H9 (cell line): ENCODE results near the gene EVX2. TPM values are rescaled to one million over a fixed set of nuclear protein-coding genes. Genes with fewer than 3 reads are reported as not detected.

Source experiments
- DNase-seq: peaks from one replicate; pipeline ENCODE4 v3.0.0-alpha.2; 2017
- H2AFZ ChIP-seq: one replicate; pipeline ENCODE4 v1.6.1; 2013; ENCODE audit warnings: mild to moderate bottlenecking, low read length, control low read depth, moderate library complexity
- H2AK5ac ChIP-seq: 2 replicates; pipeline ENCODE4 v1.6.1; 2013; ENCODE audit warnings: low read length, control low read depth, mixed read lengths; ENCODE audit not compliant: insufficient read length
- H2BK120ac ChIP-seq: one replicate; pipeline ENCODE4 v1.6.1; 2013; ENCODE audit warnings: low read depth, mild to moderate bottlenecking, low read length, control low read depth, inconsistent platforms; ENCODE audit not compliant: poor library complexity, severe bottlenecking
- H2BK12ac ChIP-seq: 2 replicates; pipeline ENCODE4 v1.6.1; 2013; ENCODE audit warnings: low read length, control low read depth, mixed read lengths, low read depth; ENCODE audit not compliant: insufficient read length
- H2BK15ac ChIP-seq: 2 replicates; pipeline ENCODE4 v1.6.1; 2013; ENCODE audit warnings: low read depth, low read length, control low read depth
- H2BK20ac ChIP-seq: one replicate; pipeline ENCODE4 v1.6.1; 2013; ENCODE audit warnings: low read depth, mild to moderate bottlenecking, low read length, control low read depth, inconsistent platforms; ENCODE audit not compliant: poor library complexity, severe bottlenecking
- H2BK5ac ChIP-seq: 2 replicates; pipeline ENCODE4 v1.6.1; 2013; ENCODE audit warnings: low read length, control low read depth, mixed read lengths; ENCODE audit not compliant: insufficient read length
- H3K14ac ChIP-seq: 2 replicates; pipeline ENCODE4 v1.6.1; 2013; ENCODE audit warnings: low read length, control low read depth; ENCODE audit not compliant: insufficient read depth
- H3K18ac ChIP-seq: 2 replicates; pipeline ENCODE4 v1.6.1; 2013; ENCODE audit warnings: low read depth, mild to moderate bottlenecking, mixed read lengths, low read length, control low read depth; ENCODE audit not compliant: insufficient read length
- H3K23ac ChIP-seq: 2 replicates; pipeline ENCODE4 v1.6.1; 2013; ENCODE audit warnings: low read length, control low read depth, mixed read lengths, low read depth; ENCODE audit not compliant: insufficient read length
- H3K23me2 ChIP-seq: 2 replicates; pipeline ENCODE4 v1.6.1; 2013; ENCODE audit warnings: low read depth, mild to moderate bottlenecking, mixed read lengths, low read length, control low read depth; ENCODE audit not compliant: insufficient read length, poor library complexity, severe bottlenecking
- H3K27ac ChIP-seq: 2 replicates; pipeline ENCODE4 v1.5.1; 2013; ENCODE audit warnings: low read length, control low read depth, mixed read lengths, low read depth; ENCODE audit not compliant: insufficient read length
- H3K27me3 ChIP-seq: 2 replicates; pipeline ENCODE4 v1.6.1; 2013; ENCODE audit warnings: low read length, control low read depth, inconsistent platforms; ENCODE audit not compliant: insufficient read depth
- H3K4ac ChIP-seq: 2 replicates; pipeline ENCODE4 v1.6.1; 2013; ENCODE audit warnings: low read depth, mild to moderate bottlenecking, control low read depth, inconsistent platforms, low read length, moderate library complexity
- H3K4me1 ChIP-seq: 2 replicates; pipeline ENCODE4 v1.6.1; 2013; ENCODE audit warnings: low read length, control low read depth, inconsistent platforms; ENCODE audit not compliant: insufficient read depth
- H3K4me2 ChIP-seq: 2 replicates; pipeline ENCODE4 v1.6.1; 2013; ENCODE audit warnings: low read length, control low read depth, mixed read lengths; ENCODE audit not compliant: insufficient read length, insufficient read depth
- H3K56ac ChIP-seq: 2 replicates; pipeline ENCODE4 v1.6.1; 2013; ENCODE audit warnings: low read depth, mild to moderate bottlenecking, mixed read lengths, low read length, control low read depth; ENCODE audit not compliant: insufficient read length
- H3K79me1 ChIP-seq: 2 replicates; pipeline ENCODE4 v1.6.1; 2013; ENCODE audit warnings: low read depth, mild to moderate bottlenecking, moderate library complexity, low read length, control low read depth, inconsistent platforms; ENCODE audit not compliant: insufficient read depth, poor library complexity, severe bottlenecking
- H3K79me2 ChIP-seq: 2 replicates; pipeline ENCODE4 v1.6.1; 2013; ENCODE audit warnings: low read length, control low read depth, inconsistent platforms; ENCODE audit not compliant: insufficient read depth
- H3K9ac ChIP-seq: 2 replicates; pipeline ENCODE4 v1.6.1; 2013; ENCODE audit warnings: low read length, control low read depth, mixed read lengths; ENCODE audit not compliant: insufficient read length; ENCODE audit errors: extremely low read depth
- H3K9me3 ChIP-seq: one replicate; pipeline ENCODE4 v1.6.1; 2013; ENCODE audit warnings: low read depth, low read length, inconsistent platforms; ENCODE audit not compliant: control insufficient read depth
- H3T11ph ChIP-seq: one replicate; pipeline ENCODE4 v1.6.1; 2013; ENCODE audit warnings: mild to moderate bottlenecking, low read length, control low read depth, inconsistent platforms
- H4K20me1 ChIP-seq: one replicate; pipeline ENCODE4 v1.6.1; 2013; ENCODE audit not compliant: control insufficient read depth, insufficient read length, insufficient read depth
- H4K5ac ChIP-seq: 2 replicates; pipeline ENCODE4 v1.6.1; 2013; ENCODE audit warnings: low read depth, mild to moderate bottlenecking, mixed read lengths, low read length, control low read depth; ENCODE audit not compliant: insufficient read length
- H4K8ac ChIP-seq: replicated peaks from 2 replicates; pipeline ENCODE4 v1.6.1; 2013; ENCODE audit warnings: low read length, control low read depth, mixed read lengths, low read depth; ENCODE audit not compliant: insufficient read length
- H4K91ac ChIP-seq: 2 replicates; pipeline ENCODE4 v1.6.1; 2013; ENCODE audit warnings: low read depth, mild to moderate bottlenecking, moderate library complexity, mixed read lengths, low read length, control low read depth; ENCODE audit not compliant: insufficient read length
- H3K27ac Mint-ChIP-seq, 3 experiments: 2 replicates in 2 of 3; 3 replicates in 1 of 3; pipeline ENCODE4 v1.8.0; 2020 to 2021; ENCODE audit warnings: mixed read lengths in 3 of 3, mild to moderate bottlenecking in 1 of 3, moderate library complexity in 1 of 3
- H3K27me3 Mint-ChIP-seq: 2 replicates; pipeline ENCODE4 v1.8.0; 2021; ENCODE audit warnings: low read depth, mild to moderate bottlenecking, moderate library complexity, mixed read lengths
- H3K36me3 Mint-ChIP-seq, 3 experiments: 2 replicates in 2 of 3; 3 replicates in 1 of 3; pipeline ENCODE4 v1.8.0; 2020 to 2021; ENCODE audit warnings: low read depth in 3 of 3, mixed read lengths in 3 of 3; ENCODE audit not compliant: insufficient read depth in 1 of 3
- H3K4me1 Mint-ChIP-seq, 2 experiments: 2 replicates each; pipeline ENCODE4 v1.8.0; 2020; ENCODE audit warnings: mixed read lengths in 2 of 2
- H3K4me3 Mint-ChIP-seq, 2 experiments: 2 replicates in 1 of 2; 3 replicates in 1 of 2; pipeline ENCODE4 v1.8.0; 2020 to 2021; ENCODE audit warnings: mild to moderate bottlenecking in 2 of 2, mixed read lengths in 2 of 2, moderate library complexity in 1 of 2
- H3K9me3 Mint-ChIP-seq, 2 experiments: 2 replicates in 1 of 2; 3 replicates in 1 of 2; pipeline ENCODE4 v1.8.0; 2020; ENCODE audit warnings: mild to moderate bottlenecking in 2 of 2, mixed read lengths in 2 of 2, moderate library complexity in 1 of 2
- CTCF ChIP-seq: fragments of 200-600 bp; sonication (generic); conservative IDR thresholded peaks from 3 replicates; pipeline ENCODE4 v1.8.0; 2021; ENCODE audit warnings: antibody characterized with exemption, mild to moderate bottlenecking
- WGBS: extraction: QIAGEN DNeasy Blood & Tissue Kit; methylation state at CpG from one replicate; pipeline ENCODE4 v1.1.7; 2013; ENCODE audit warnings: missing lambda C conversion rate, low lambda C conversion rate, mixed read lengths; ENCODE audit not compliant: insufficient read length; ENCODE audit errors: extremely low coverage; 5-methylcytosine and 5-hydroxymethylcytosine counted together
- total RNA-seq: library from RNA; stranded (reverse); gene quantifications from 2 replicates; pipeline ENCODE4 v1.2.1, GENCODE V29; 2021

Gene EVX2
- total RNA-seq, 1 experiment from 2014 or later, result not detected

DNA sequence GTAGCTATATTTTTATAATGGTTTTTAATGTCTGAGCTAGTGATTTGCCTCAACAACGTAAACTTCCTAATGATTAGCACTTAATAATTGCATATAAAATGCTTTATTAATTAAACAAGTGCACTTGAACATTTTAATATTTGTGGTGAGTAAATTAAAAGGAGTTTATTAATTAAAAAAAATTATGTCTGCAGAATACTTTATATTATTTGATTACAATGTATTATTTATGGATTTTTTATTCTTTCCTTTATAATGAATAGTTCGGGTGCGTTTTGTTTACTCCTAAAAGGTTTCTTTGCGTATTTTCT is 48.0 kb upstream of the EVX2 start:
- Histone ChIP-seq H3K18ac (no peak overlapping the region), H3K14ac (no peak overlapping the region), H3K79me2 (no peaks in the 10 kb centered on the region), H2BK15ac (no peak overlapping the region), H4K20me1 (no peaks in the 10 kb centered on the region), H2BK120ac (no peak overlapping the region), H2AFZ (no peak overlapping the region), H3K4me2 (no peak overlapping the region), H3K56ac (no peak overlapping the region), H3K4ac (no peak overlapping the region), H4K8ac (no peak overlapping the region), H4K5ac (no peak overlapping the region), H3K27me3 (peaks cover 90% of the 10 kb centered on the region), H4K91ac (no peak overlapping the region), H3K27ac (no peak overlapping the region), H2BK12ac (no peak overlapping the region), H3K9ac (no peak overlapping the region), H3K79me1 (no peaks in the 10 kb centered on the region), H3T11ph (no peak overlapping the region), H3K9me3 (no peaks in the 10 kb centered on the region), H2AK5ac (no peak overlapping the region), H3K23me2 (peaks cover 8% of the 10 kb centered on the region), H3K23ac (no peak overlapping the region), H2BK5ac (no peak overlapping the region), H3K4me1 (no peaks in the 10 kb centered on the region; the same call in 1 of the 2 replicates), H2BK20ac (no peak overlapping the region)
- Mint-ChIP-seq H3K27me3 (peaks cover 98% of the 10 kb centered on the region), H3K27ac (no peak overlapping the region), H3K4me1 (peaks cover 15 to 21% of the 10 kb centered on the region in 2 experiments), H3K36me3 (no peaks in the 10 kb centered on the region; a peak in 1 of 7 replicates), H3K4me3 (no peak overlapping the region), H3K9me3 (peaks cover 4 to 13% of the 10 kb centered on the region in 2 experiments; a peak in 4 of 5 replicates)
- no CpG with 5 or more reads among the region's 4 CpGs for WGBS
- TF ChIP-seq CTCF, result no peak
- no peak for DNase-seq
